Measurements from ENCODE around the gene HEYL. TPM values are rescaled to one million over a fixed set of nuclear protein-coding genes. Genes with fewer than 3 reads are reported as not detected.

The HEYL gene
- total and polyA plus RNA-seq, 9 of the 15 experiments (the other 6 are each of a cell fraction or from before 2014, with no cell fraction given): 0.13 to 0.89 (median 0.25) TPM

DNA sequence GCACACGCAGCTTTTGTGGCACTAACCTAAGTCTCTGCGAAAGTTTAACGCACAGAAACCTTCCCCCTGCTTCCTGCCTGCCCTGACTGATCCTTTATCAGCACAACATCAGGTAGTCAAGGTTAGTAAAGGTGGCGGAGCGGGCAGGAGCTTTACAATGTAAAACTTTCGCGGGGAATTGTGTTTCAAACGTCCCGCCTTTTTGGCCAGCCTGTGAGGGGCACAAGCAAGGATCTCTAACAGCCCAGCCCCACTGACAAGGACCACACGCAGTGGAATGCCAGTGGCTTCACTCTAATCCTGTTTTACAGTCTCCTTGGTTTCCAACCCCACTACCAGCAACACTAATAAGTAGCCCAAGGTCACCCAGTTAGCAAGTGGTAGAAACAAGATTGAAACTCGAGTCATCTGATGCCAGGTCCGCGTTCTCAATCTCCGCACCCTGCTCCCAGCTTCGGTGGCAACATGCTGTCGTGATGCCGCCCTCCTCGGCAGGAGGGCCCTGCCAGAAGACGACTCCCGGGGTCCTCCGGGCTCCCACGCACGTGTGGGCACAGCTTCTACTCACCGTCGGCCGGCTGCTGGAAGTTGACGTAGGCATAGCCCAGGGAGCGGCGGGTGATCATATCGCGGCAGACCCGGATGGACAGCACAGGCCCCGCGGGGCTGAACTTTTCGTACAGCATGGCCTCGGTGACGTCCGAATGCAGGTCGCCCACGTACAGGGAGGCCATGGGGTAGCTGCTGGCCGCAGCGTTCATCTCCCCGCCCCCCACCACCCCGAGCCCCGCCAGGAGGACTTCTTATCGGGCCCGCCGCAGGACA is 64.0 kb downstream of the HEYL start (continued):
- TF ChIP-seq ZNF121 (CRISPR knock-in tag; conservative IDR thresholded peaks at IDR 0.05) (no peak), RBBP5 (IDR thresholded peaks at IDR 0.05; ENCODE audit: borderline replicate concordance, insufficient read depth, low read length, poor library complexity, severe bottlenecking) (peak; percentile 85), HDAC6 (IDR thresholded peaks at IDR 0.05; ENCODE audit: low read depth, low read length) (no peak), CCNT2 (IDR thresholded peaks at IDR 0.05; ENCODE audit: borderline replicate concordance, extremely low read depth, insufficient read length, low read depth, low read length) (no peak), STAT5A (IDR thresholded peaks at IDR 0.05; ENCODE audit: borderline replicate concordance, low read length) (no peak), ZC3H11A (IDR thresholded peaks at IDR 0.05; ENCODE audit: low read depth, low read length) (no peak), ZNF668 (CRISPR knock-in tag; IDR thresholded peaks at IDR 0.05) (no peak)
- TF ChIP-seq, protein P1, sequence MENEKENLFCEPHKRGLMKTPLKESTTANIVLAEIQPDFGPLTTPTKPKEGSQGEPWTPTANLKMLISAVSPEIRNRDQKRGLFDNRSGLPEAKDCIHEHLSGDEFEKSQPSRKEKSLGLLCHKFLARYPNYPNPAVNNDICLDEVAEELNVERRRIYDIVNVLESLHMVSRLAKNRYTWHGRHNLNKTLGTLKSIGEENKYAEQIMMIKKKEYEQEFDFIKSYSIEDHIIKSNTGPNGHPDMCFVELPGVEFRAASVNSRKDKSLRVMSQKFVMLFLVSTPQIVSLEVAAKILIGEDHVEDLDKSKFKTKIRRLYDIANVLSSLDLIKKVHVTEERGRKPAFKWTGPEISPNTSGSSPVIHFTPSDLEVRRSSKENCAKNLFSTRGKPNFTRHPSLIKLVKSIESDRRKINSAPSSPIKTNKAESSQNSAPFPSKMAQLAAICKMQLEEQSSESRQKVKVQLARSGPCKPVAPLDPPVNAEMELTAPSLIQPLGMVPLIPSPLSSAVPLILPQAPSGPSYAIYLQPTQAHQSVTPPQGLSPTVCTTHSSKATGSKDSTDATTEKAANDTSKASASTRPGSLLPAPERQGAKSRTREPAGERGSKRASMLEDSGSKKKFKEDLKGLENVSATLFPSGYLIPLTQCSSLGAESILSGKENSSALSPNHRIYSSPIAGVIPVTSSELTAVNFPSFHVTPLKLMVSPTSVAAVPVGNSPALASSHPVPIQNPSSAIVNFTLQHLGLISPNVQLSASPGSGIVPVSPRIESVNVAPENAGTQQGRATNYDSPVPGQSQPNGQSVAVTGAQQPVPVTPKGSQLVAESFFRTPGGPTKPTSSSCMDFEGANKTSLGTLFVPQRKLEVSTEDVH (IDR thresholded peaks at IDR 0.05; ENCODE audit: low read depth, partially characterized antibody): peak; percentile 22
- TF ChIP-seq, protein P2, sequence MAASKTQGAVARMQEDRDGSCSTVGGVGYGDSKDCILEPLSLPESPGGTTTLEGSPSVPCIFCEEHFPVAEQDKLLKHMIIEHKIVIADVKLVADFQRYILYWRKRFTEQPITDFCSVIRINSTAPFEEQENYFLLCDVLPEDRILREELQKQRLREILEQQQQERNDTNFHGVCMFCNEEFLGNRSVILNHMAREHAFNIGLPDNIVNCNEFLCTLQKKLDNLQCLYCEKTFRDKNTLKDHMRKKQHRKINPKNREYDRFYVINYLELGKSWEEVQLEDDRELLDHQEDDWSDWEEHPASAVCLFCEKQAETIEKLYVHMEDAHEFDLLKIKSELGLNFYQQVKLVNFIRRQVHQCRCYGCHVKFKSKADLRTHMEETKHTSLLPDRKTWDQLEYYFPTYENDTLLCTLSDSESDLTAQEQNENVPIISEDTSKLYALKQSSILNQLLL (CRISPR knock-in tag; IDR thresholded peaks at IDR 0.05; ENCODE audit: borderline replicate concordance): no peak
- TF ChIP-seq, protein P3, sequence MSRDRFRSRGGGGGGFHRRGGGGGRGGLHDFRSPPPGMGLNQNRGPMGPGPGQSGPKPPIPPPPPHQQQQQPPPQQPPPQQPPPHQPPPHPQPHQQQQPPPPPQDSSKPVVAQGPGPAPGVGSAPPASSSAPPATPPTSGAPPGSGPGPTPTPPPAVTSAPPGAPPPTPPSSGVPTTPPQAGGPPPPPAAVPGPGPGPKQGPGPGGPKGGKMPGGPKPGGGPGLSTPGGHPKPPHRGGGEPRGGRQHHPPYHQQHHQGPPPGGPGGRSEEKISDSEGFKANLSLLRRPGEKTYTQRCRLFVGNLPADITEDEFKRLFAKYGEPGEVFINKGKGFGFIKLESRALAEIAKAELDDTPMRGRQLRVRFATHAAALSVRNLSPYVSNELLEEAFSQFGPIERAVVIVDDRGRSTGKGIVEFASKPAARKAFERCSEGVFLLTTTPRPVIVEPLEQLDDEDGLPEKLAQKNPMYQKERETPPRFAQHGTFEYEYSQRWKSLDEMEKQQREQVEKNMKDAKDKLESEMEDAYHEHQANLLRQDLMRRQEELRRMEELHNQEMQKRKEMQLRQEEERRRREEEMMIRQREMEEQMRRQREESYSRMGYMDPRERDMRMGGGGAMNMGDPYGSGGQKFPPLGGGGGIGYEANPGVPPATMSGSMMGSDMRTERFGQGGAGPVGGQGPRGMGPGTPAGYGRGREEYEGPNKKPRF (IDR thresholded peaks at IDR 0.05; ENCODE audit: low read depth, low read length): no peak
- TF ChIP-seq, protein P4, sequence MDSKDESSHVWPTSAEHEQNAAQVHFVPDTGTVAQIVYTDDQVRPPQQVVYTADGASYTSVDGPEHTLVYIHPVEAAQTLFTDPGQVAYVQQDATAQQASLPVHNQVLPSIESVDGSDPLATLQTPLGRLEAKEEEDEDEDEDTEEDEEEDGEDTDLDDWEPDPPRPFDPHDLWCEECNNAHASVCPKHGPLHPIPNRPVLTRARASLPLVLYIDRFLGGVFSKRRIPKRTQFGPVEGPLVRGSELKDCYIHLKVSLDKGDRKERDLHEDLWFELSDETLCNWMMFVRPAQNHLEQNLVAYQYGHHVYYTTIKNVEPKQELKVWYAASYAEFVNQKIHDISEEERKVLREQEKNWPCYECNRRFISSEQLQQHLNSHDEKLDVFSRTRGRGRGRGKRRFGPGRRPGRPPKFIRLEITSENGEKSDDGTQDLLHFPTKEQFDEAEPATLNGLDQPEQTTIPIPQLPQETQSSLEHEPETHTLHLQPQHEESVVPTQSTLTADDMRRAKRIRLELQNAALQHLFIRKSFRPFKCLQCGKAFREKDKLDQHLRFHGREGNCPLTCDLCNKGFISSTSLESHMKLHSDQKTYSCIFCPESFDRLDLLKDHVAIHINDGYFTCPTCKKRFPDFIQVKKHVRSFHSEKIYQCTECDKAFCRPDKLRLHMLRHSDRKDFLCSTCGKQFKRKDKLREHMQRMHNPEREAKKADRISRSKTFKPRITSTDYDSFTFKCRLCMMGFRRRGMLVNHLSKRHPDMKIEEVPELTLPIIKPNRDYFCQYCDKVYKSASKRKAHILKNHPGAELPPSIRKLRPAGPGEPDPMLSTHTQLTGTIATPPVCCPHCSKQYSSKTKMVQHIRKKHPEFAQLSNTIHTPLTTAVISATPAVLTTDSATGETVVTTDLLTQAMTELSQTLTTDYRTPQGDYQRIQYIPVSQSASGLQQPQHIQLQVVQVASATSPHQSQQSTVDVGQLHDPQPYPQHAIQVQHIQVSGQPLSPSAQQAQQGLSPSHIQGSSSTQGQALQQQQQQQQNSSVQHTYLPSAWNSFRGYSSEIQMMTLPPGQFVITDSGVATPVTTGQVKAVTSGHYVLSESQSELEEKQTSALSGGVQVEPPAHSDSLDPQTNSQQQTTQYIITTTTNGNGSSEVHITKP (IDR thresholded peaks at IDR 0.05; ENCODE audit: partially characterized antibody): no peak

Data from K562 (cell line).